AG08395 (cell line): Measurements from ENCODE around the gene KRTAP10-4.
"Not testable (repeated sequence)": the region's sequence is repeated elsewhere in the genome, so short reads cannot be mapped to it uniquely, and the experiment has no call there.

Source experiments
- DNase-seq: peaks from one replicate; pipeline ENCODE4 v3.0.0; 2012; ENCODE audit warnings: mixed read lengths, low spot score

KRTAP10-4 gene

GRCh38 chr21:44600118-44600978 lies 26.8 kb downstream of the KRTAP10-4 start, which contains the start of gene KRTAP10-7:
KRTAP10-7 (plus strand) TSS chr21:44600597; CDS start chr21:44600622, 25 bp downstream.
- DNase-seq, result not testable (repeated sequence)

DNA sequence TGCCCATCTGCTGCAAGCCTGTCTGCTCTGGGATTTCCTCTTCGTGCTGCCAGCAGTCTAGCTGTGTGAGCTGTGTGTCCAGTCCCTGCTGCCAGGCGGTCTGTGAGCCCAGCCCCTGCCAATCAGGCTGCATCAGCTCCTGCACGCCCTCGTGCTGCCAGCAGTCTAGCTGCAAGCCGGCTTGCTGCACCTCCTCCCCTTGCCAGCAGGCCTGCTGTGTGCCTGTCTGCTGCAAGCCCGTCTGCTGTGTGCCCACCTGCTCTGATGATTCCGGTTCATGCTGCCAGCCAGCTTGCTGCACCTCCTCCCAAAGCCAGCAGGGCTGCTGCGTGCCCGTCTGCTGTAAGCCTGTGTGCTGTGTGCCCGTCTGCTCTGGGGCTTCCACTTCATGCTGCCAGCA lies 27.6 kb downstream of the KRTAP10-4 start:
- DNase-seq, result not testable (repeated sequence)

- DNase-seq, result no peak
Observed at GRCh38 chr21:44601596-44602462, 28.3 kb downstream of the KRTAP10-4 start.

DNA sequence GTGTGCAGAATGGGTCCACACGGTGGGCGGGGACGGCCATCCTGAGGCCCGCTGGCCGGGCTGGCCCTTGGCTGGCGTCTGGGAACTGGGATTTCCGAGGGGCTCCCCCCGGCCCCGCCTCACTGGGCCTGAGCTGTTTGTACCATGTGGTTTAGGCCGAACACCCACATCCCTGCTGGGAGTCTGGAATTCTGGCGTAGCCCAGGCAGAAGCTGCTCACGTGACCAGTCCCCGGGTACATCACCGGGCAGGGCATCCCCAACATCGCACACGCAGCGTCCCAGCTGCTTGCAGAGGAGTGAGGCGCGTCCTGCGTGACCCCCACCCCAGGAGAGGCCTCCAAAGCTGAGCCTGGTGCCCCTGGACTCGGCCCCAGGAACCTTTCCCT lies 28.9 kb downstream of the KRTAP10-4 start:
- no peak for DNase-seq

DNA sequence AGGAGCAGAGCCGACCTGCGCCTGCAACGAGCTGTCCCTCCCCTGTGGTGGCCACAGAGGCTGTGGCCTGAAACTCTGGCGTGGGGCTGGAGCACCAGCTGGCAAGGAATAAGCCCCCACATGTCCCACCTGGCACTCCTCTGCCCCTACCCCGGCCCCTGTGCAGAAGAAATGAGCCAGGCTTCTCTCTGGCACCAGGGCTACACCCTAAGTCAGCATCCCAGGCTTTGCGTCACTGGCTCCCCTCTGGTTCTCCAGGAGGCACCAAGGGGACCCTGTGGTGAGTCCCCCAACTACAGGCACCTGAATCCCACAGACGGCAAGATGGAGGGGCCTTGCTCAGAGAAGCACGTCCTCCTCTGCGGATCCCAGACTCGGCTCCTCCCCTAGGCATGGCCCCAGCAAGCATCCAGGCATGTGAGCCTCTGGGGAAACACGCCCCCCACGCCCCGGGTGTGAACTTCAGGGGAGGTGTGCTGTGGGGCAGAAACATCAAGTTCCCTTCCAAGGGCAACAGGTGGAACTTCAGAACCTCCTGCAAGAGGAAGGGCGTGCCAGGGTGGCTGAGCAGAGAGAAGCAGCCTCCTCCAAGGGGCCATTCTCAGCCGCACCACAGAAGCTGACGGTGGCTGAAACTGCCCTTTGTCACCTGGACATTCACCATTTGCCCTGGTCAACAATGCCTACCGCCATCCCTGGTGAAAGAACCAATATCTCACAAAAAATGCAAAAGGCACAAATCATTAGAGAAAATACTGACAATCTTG lies 29.8 kb downstream of the KRTAP10-4 start:
- DNase-seq, result no peak

- no peak for DNase-seq
Observed at GRCh38 chr21:44603911-44604310, 30.4 kb downstream of the KRTAP10-4 start.

DNA sequence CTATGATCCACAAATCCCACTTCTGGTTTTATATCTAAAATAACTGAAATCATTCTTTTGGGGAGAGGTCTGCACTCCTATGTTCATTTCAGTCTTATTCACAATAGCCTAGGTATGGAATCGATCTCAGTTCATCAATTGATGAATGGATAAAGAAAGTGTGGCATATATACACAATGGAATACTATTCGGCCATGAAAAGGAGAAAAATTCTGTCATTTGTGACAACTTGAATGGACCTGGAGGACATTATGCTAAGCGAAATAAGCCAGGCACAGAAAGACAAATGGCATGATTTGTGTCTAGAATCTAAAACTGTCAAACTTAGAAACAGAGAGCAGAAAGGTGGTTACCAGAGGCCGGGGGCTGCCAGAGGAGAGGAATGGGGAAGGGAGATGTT lies 33.0 kb downstream of the KRTAP10-4 start:
- DNase-seq, result no peak

GRCh38 chr21:44609193-44609592 lies 35.7 kb downstream of the KRTAP10-4 start:
- DNase-seq, result no peak

DNA sequence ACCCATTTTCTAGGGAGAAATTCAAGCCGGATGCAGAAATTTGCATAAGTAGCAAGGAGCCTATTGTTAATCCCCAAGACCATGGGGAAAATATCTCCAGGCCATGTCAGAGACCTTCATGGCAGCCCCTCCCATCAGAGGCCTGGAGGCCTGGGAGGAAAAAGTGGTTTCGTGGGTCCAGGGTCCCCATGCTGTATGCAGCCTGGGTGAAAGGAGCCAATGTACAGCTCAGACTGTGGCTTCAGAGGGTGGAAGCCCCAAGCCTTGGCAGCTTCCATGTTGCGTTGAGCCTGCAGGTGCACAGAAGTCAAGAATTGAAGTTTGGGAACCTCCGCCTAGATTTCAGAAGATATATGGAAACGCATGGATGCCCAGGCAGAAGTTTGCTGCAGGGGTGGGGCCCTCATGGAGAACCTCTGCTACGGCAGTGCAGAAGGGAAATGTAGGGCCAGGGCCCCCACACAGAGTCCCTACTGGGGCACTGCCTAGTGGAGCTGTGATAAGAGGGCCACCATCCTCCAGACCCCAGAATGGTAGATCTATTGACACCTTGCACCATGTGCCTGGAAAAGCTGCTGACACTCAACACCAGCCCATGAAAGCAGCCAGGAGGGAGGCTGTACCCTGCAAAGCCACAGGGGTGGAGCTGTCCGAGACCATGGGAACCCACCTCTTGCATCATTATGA lies 36.8 kb downstream of the KRTAP10-4 start:
- DNase-seq, result not testable (repeated sequence)

- no peak for DNase-seq
Observed at GRCh38 chr21:44611551-44611950, 38.0 kb downstream of the KRTAP10-4 start.

GRCh38 chr21:44612029-44612486 lies 38.5 kb downstream of the KRTAP10-4 start, which contains the start of gene KRTAP10-8:
KRTAP10-8 (plus strand) TSS chr21:44612079; CDS start chr21:44612101, 22 bp downstream.
- DNase-seq, result no peak

- no peak for DNase-seq
Observed at GRCh38 chr21:44612669-44613229, 39.2 kb downstream of the KRTAP10-4 start.

DNA sequence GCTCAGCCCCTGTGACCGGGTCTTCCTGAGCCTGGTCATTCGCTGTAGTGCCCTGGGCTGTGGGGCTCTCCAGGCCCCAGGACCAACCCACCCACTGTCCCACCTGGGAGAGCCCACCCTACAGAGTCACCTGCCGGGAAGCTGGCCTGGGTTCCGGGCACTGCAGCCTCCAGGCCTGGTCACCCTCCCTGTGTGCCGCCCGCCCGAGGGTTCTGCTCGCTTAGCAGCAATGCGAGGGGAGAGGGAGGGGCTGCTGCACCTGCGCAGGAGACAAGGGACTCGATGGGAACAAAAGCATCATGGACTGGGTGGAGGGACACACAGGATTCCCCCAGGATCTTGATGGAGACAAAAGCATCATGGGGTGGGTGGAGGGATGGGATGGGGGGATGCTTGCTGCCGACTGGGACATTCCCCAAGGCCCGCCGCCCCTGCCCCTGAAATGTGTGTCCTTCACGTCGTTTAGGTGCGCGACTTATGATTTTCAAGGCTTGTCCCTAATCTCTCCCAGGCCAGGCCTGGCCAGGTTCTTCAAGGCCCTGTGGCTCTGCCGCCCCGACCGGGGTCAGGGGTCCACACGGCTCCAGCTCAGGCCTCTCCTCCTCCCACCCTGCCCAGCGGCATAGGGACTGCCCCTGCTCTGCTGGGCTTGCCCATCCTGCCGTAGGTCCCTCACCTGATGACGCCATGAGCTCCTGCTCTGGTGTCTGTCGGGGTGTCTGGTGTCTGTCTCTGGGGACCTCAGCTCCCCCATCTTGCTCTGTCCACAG lies 40.0 kb downstream of the KRTAP10-4 start:
- DNase-seq, result no peak

- no peak for DNase-seq
Observed at GRCh38 chr21:44614161-44614631, 40.7 kb downstream of the KRTAP10-4 start.

DNA sequence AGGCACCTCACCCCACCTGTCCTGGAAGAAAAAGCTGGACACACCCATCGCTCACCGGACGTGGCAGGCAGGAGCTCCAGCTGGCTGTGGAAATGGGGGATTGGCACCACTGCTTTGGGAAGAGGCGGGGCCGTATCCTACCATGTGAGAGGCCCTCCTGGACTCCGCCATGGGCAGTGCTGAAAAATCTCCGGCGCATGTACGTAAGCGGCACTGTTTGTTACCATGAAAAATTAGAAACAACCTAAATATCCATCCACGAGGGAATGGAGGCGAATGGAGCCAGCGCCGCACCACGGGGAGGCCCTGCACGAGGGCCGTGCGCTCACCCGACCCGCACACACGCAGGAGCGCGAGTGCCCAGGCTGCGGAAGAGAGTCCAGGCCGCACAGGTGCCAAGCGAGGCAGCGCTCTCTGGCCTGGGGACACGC lies 41.4 kb downstream of the KRTAP10-4 start:
- no peak for DNase-seq

DNA sequence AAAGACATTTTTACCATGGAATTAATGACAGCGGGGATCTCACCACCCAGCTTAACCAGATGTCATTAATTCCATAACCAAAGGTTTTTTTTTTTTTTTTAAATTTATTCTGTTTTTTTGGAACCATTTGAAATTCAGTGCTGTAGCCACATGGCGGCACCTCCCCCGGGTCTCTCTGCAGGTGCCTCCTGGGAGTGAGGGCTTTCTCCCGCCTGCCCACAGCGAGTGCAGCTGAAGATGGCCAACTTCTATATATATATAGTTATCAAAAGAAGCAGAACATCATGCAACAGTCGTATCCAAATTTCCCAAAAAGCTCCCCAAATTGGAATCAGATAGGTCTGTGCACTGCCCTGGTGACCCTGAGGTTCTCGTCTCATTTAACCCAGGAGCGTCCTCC lies 41.9 kb downstream of the KRTAP10-4 start:
- no peak for DNase-seq

DNA sequence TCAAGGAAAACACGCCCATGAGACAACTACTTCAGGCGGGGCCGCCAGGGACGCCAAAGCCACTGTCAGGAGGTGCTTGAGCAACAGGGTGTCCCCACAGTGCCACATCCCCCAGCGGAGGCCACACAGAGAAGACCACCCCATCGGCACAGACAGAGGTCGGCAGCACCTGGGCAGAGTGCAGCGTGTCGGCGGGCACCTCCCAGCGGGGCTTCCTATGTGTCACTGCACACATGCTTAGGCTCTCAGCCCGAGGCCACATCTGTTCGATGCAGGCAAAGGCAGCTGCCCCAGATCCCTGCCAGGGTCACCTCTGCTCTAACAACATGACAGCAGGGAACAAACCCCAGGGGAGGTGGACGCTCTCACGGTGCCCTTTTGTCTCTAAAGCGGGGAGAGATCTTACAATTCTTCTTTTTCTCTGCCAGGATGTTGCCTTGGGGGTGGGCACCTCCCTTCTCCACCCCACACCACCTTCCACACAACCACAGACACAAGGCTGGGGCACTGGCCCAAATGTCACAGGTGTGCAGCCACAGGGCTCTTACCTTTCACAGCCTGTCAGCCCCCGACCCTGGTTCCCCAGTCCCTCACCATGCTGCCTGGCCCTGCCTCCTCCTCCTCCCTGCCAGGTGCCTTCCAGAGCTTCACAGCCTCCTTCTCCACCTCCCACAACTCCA lies 42.5 kb downstream of the KRTAP10-4 start:
- DNase-seq, result no peak

DNA sequence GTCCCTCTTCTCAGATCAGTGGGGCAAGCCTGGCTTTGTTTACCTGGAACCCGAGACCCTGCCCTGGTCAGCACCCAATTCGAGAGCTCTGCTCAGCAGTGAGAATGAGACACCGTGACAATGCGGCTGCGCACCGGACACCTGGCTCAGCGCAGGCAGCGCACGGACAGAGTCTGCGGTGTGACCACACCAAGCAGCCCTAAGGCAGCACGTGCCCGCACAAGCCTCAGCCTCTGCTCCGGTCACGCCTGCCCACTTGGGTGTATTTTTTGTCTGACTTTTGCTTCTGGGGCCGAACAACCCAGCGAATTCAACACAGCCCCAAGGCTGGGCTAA lies 43.0 kb downstream of the KRTAP10-4 start:
- no peak for DNase-seq

GRCh38 chr21:44617071-44617501 lies 43.6 kb downstream of the KRTAP10-4 start:
- DNase-seq, result no peak
